BJ (cell line): Measurements from ENCODE around the gene WWC1. TPM values are rescaled to one million over a fixed set of nuclear protein-coding genes. Genes with fewer than 3 reads are reported as not detected.

ENCODE experiments used
- CTCF ChIA-PET: fragments of 350-600 bp; formaldehyde crosslinking; extraction: SDS; loops from one replicate; lab custom pipeline; 2021; ENCODE audit warnings: antibody characterized with exemption, inconsistent platforms; lab: Yijun Ruan, JAX
- POLR2A ChIA-PET: fragments of 300-600 bp; sonication (Branson Sonifier 250); formaldehyde crosslinking; extraction: SDS; loops from one replicate; lab custom pipeline; 2021; ENCODE audit warnings: antibody characterized with exemption; lab: Charles Lee
- DNase-seq: peaks from one replicate; pipeline ENCODE4 v3.0.0-alpha.2; 2011; ENCODE audit warnings: low read depth
- H3K27me3 ChIP-seq: 2 replicates; pipeline ENCODE4 v1.6.0; 2011; ENCODE audit warnings: low read length; ENCODE audit not compliant: control insufficient read depth, insufficient read depth
- H3K36me3 ChIP-seq: 2 replicates; pipeline ENCODE4 v1.5.1; 2011; ENCODE audit warnings: low read length; ENCODE audit not compliant: control insufficient read depth, insufficient read depth
- H3K4me3 ChIP-seq: 2 replicates; pipeline ENCODE4 v1.5.1; 2011; ENCODE audit warnings: low read depth, mild to moderate bottlenecking, control low read depth, low read length
- CTCF ChIP-seq: IDR thresholded peaks from 2 replicates; pipeline ENCODE4 v1.5.1; 2011; ENCODE audit warnings: low read depth, mild to moderate bottlenecking, control low read depth, inconsistent platforms, low read length, moderate library complexity; ENCODE audit not compliant: insufficient read depth
- polyA plus RNA-seq: library from polyadenylated mRNA; depleted of rRNA; stranded (reverse); fragments of >200 nt; gene quantifications from 2 replicates; pipeline ENCODE4 v1.2.3, GENCODE V29; 2011

WWC1 gene
- polyA plus RNA-seq, 1 experiment = 1.4 TPM

GRCh38 chr5:168298949-168299348, 7.5 kb downstream of the WWC1 start:
- Histone ChIP-seq H3K27me3 (no peaks in the 10 kb centered on the region), H3K36me3 (no peaks in the 10 kb centered on the region), H3K4me3 (no peak overlapping the region)
- CTCF ChIA-PET = interaction anchor here (1.1 kb wide), 1 partner anchor 15 kb away, joined by 3 read pairs; no protein-coding TSS in a partner anchor
- TF ChIP-seq CTCF = no peak
- POLR2A ChIA-PET = no interaction called here
- DNase-seq = no peak

- no peak overlapping the region for H3K4me3 ChIP-seq
- POLR2A ChIA-PET = no interaction called here
- DNase-seq = no peak
- no peaks in the 10 kb centered on the region for H3K36me3 ChIP-seq
- CTCF ChIA-PET = interaction anchor here (1.1 kb wide), 1 partner anchor 15 kb away, joined by 3 read pairs; no protein-coding TSS in a partner anchor
- H3K27me3 ChIP-seq = no peaks in the 10 kb centered on the region
- no peak for TF ChIP-seq CTCF
Measured at GRCh38 chr5:168299372-168299771, 7.9 kb downstream of the WWC1 start.

- Histone ChIP-seq H3K27me3 (no peaks in the 10 kb centered on the region), H3K36me3 (no peaks in the 10 kb centered on the region), H3K4me3 (no peak overlapping the region)
- ChIA-PET CTCF (interaction anchor here (1.2 kb wide), 1 partner anchor 9 kb away, joined by 3 read pairs; the partner anchor contains the start of gene WWC1), POLR2A (no interaction called here)
- no peak for TF ChIP-seq CTCF
- no peak for DNase-seq
Measured at GRCh38 chr5:168300326-168301182, 9.1 kb downstream of the WWC1 start.

DNA sequence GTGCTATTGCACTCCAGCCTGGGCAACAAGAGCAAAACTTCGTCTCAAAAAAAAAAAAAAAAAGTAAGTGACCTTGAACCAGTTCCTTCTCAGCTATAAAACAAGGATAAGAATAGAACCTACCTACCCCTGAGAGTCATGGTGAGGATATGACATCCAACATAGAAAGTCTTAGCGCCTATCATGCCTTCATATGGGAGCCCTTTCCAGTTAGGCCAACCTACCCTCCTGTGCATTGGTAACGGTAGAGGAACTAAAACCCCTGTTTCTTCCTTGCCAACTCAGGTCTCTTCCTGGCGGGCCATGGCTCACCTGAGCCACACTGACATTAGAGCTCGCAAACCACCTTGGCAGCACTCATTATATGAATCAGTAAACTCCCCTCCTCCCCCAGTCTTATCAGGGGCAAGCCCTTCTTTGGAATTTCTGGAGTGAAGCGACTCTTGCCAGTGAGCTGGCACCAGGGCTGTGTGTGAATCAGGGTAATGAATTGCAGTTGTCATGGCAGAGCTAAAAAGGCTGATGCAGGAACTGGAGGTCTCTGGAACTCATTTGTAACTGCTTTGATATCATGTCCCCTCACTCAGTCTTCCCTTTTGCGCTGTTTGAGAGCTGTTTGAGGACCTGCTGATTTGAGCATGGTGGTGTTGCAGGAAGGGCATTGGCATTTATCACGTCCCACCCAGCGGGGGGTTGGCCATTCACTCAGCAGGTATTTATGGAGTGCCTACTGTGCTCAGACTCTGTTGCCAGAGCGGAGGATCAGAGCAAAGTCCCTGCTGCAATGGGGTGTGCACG, 10.3 kb downstream of the WWC1 start:
- Histone ChIP-seq H3K36me3 (no peaks in the 10 kb centered on the region), H3K27me3 (no peaks in the 10 kb centered on the region), H3K4me3 (no peak overlapping the region)
- TF ChIP-seq CTCF = no peak
- DNase-seq = no peak
- CTCF ChIA-PET = interaction anchor here (1.2 to 1.8 kb wide), 2 partner anchors 10 to 11 kb away, joined by 3 to 4 read pairs; partner anchors contain the start of gene WWC1
- POLR2A ChIA-PET = no interaction called here

DNA sequence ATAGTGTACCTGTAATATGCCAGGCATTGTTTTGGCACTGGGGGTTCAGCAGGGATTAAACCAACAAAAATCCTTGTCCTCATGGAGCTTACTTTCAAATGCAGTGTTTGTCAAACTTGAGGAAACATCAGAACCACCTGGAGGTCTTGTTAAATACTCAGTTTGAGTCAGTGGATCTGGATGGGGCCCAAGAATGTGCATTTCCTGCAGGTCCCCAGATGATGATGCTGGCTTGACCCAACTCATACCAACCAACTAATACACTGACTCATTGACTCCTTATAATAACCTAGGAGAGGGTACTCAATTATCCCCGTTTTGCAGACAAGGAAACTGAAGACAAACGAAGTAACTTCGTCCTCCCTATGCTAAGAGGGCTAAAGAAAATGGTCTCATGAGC, 11.3 kb downstream of the WWC1 start:
- Histone ChIP-seq H3K27me3 (no peaks in the 10 kb centered on the region), H3K4me3 (no peak overlapping the region), H3K36me3 (no peaks in the 10 kb centered on the region)
- ChIA-PET CTCF (interaction anchor here (1.8 kb wide), 1 partner anchor 10 kb away, joined by 4 read pairs; no protein-coding TSS in a partner anchor), POLR2A (no interaction called here)
- TF ChIP-seq CTCF = no peak
- no peak for DNase-seq
